ENCODE measurements around the gene GTF3C1. TPM values are rescaled to one million over a fixed set of nuclear protein-coding genes. Genes with fewer than 3 reads are reported as not detected.

The GTF3C1 gene
- total and polyA plus RNA-seq, 4 donors: 15.3 to 28.0 (median 22.2) TPM

DNA sequence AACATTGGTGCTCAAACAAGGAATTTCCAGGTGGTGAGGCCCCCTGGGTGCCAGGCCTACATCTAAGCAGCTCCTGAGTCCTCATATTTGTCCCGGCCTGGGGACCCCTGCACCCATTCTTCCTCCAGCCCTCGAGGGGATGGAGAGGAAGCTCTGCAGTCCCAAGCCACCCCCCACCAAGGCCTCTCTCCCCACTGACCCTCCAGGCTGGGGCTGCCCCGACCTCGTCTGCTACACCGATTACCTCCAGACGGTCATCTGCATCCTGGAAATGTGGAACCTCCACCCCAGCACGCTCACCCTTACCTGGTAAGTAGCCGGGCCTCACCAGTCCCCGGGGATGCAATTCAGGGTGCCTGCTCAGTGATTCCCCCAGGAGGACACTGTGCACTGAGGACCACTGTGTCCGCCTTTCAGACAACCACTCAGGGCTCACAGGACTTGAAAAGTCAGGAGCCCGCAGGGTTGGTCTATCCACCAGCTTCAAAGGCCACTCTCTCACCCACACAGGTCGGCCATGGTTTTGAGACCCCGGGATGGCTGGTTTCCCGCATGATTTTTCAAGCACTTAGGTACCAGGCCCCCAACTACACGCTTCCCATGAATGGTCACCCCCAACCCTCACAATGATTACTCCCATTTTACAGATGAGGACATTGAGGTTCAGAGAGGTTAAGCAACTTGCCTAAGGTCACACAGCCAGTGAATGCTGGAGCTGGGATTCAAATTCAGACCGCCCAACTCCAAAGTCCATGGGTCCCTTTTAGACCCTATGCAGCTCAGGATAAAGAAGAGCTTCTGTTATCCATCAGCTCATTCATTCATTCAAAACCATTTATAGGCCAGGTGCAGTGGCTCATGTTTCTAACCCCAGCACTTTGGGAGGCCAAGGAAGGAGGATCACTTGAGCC lies 115.3 kb downstream of the GTF3C1 start:
- 85% methylated on average over 16 of the region's 16 CpGs for WGBS

More for the DNA sequence above, 115.3 kb downstream of the GTF3C1 start:
- Histone ChIP-seq H3K27me3 (ENCODE audit: control insufficient read depth in 4 of 4, insufficient read depth in 4 of 4, low read length in 3 of 4) (no peaks in the 10 kb centered on the region), H3K27ac (ENCODE audit: low read depth in 1 of 2, low read length in 2 of 2) (no peak overlapping the region), H3K36me3 (ENCODE audit: control insufficient read depth in 4 of 4, insufficient read depth in 3 of 4, low read depth in 1 of 4, low read length in 3 of 4) (no peaks in the 10 kb centered on the region), H3K4me3 (ENCODE audit: low read depth in 1 of 3, low read length in 3 of 3) (no peak overlapping the region), H3K9me3 (ENCODE audit: control insufficient read depth in 4 of 4, low read length in 3 of 4) (no peaks in the 10 kb centered on the region), H3K4me1 (ENCODE audit: control insufficient read depth in 4 of 4, insufficient read depth in 4 of 4, low read length in 3 of 4) (no peaks in the 10 kb centered on the region), H3K9ac (ENCODE audit: low read depth in 1 of 2, low read length in 2 of 2) (no peak overlapping the region)
- TF ChIP-seq HNF4A (conservative IDR thresholded peaks at IDR 0.05): no peak
- TF ChIP-seq YY1 (IDR thresholded peaks at IDR 0.05): no peak
- TF ChIP-seq GABPA (IDR thresholded peaks at IDR 0.05 in 1 of 2, conservative IDR thresholded peaks at IDR 0.05 in 1 of 2): no peak
- no peak for TF ChIP-seq HNF4G (IDR thresholded peaks at IDR 0.05)
- TF ChIP-seq FOXA2 (IDR thresholded peaks at IDR 0.05): no peak
- no peak for TF ChIP-seq MAX (IDR thresholded peaks at IDR 0.05)
- TF ChIP-seq, protein P1, sequence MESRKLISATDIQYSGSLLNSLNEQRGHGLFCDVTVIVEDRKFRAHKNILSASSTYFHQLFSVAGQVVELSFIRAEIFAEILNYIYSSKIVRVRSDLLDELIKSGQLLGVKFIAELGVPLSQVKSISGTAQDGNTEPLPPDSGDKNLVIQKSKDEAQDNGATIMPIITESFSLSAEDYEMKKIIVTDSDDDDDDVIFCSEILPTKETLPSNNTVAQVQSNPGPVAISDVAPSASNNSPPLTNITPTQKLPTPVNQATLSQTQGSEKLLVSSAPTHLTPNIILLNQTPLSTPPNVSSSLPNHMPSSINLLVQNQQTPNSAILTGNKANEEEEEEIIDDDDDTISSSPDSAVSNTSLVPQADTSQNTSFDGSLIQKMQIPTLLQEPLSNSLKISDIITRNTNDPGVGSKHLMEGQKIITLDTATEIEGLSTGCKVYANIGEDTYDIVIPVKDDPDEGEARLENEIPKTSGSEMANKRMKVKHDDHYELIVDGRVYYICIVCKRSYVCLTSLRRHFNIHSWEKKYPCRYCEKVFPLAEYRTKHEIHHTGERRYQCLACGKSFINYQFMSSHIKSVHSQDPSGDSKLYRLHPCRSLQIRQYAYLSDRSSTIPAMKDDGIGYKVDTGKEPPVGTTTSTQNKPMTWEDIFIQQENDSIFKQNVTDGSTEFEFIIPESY (IDR thresholded peaks at IDR 0.05): no peak
- TF ChIP-seq JUND (IDR thresholded peaks at IDR 0.05): no peak
- TF ChIP-seq EGR1 (IDR thresholded peaks at IDR 0.05; ENCODE audit: low read depth in 2 of 2): no peak
- TF ChIP-seq, protein P2, sequence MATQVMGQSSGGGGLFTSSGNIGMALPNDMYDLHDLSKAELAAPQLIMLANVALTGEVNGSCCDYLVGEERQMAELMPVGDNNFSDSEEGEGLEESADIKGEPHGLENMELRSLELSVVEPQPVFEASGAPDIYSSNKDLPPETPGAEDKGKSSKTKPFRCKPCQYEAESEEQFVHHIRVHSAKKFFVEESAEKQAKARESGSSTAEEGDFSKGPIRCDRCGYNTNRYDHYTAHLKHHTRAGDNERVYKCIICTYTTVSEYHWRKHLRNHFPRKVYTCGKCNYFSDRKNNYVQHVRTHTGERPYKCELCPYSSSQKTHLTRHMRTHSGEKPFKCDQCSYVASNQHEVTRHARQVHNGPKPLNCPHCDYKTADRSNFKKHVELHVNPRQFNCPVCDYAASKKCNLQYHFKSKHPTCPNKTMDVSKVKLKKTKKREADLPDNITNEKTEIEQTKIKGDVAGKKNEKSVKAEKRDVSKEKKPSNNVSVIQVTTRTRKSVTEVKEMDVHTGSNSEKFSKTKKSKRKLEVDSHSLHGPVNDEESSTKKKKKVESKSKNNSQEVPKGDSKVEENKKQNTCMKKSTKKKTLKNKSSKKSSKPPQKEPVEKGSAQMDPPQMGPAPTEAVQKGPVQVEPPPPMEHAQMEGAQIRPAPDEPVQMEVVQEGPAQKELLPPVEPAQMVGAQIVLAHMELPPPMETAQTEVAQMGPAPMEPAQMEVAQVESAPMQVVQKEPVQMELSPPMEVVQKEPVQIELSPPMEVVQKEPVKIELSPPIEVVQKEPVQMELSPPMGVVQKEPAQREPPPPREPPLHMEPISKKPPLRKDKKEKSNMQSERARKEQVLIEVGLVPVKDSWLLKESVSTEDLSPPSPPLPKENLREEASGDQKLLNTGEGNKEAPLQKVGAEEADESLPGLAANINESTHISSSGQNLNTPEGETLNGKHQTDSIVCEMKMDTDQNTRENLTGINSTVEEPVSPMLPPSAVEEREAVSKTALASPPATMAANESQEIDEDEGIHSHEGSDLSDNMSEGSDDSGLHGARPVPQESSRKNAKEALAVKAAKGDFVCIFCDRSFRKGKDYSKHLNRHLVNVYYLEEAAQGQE (IDR thresholded peaks at IDR 0.05): no peak
- no peak for TF ChIP-seq TAF1 (conservative IDR thresholded peaks at IDR 0.05)
- TF ChIP-seq RAD21 (IDR thresholded peaks at IDR 0.05): no peak
- TF ChIP-seq NR2F2 (IDR thresholded peaks at IDR 0.05): no peak
- TF ChIP-seq SP1 (IDR thresholded peaks at IDR 0.05): no peak
- TF ChIP-seq RXRA (IDR thresholded peaks at IDR 0.05): no peak
- TF ChIP-seq, protein P3, sequence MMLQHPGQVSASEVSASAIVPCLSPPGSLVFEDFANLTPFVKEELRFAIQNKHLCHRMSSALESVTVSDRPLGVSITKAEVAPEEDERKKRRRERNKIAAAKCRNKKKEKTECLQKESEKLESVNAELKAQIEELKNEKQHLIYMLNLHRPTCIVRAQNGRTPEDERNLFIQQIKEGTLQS (IDR thresholded peaks at IDR 0.05): no peak
- TF ChIP-seq FOXA1 (IDR thresholded peaks at IDR 0.05): no peak
- no peak for TF ChIP-seq CTCF (IDR thresholded peaks at IDR 0.05; ENCODE audit: low read depth, low read length, missing input control)
- peak; percentile 16 for DNase-seq (ENCODE audit: low spot score)

Data from liver (tissue), 9 donors.